Activated CD8-positive, alpha-beta memory T cell treated with anti-CD3 and anti-CD28 coated beads for 36 hours (primary cell): ENCODE measurements around the gene TMEM143. TPM values are rescaled to one million over a fixed set of nuclear protein-coding genes. Genes with fewer than 3 reads are reported as not detected.

Source experiments
- CTCF ChIA-PET: fragments of 350-600 bp; sonication (Branson Sonifier 250); formaldehyde crosslinking; loops from one replicate; lab custom pipeline; 2021; ENCODE audit warnings: antibody characterized with exemption; lab: Charles Lee
- POLR2A ChIA-PET: fragments of 350-600 bp; sonication (Branson Sonifier 250); formaldehyde crosslinking; loops from one replicate; lab custom pipeline; 2021; ENCODE audit warnings: antibody characterized with exemption; lab: Charles Lee
- total RNA-seq, 2 experiments: library from RNA; stranded (reverse); gene quantifications; one replicate each; pipeline ENCODE4 v1.2.3, GENCODE V29; 2021

The TMEM143 gene
- total RNA-seq, 2 experiments from 2014 or later: 12.7 to 14.1 TPM

- ChIA-PET POLR2A (no interaction called here), CTCF (interaction anchor here (0.6 to 3.5 kb wide), 5 partner anchors 23 to 285 kb away, joined by 3 to 15 read pairs (median 13); no protein-coding TSS in a partner anchor)
Measured at GRCh38 chr19:48290771-48291488, 72.8 kb downstream of the TMEM143 start.

- POLR2A ChIA-PET: no interaction called here
Measured at GRCh38 chr19:48290401-48290770, 73.4 kb downstream of the TMEM143 start.

GRCh38 chr19:48287748-48288147 lies 76.0 kb downstream of the TMEM143 start:
- POLR2A ChIA-PET: no interaction called here
- CTCF ChIA-PET: no interaction called here

More at GRCh38 chr19:48290401-48290770, 73.4 kb downstream of the TMEM143 start:
- CTCF ChIA-PET: interaction anchor here (0.6 to 3.5 kb wide), 6 partner anchors 22 to 294 kb away, joined by 3 to 15 read pairs (median 4); no protein-coding TSS in a partner anchor

GRCh38 chr19:48284896-48285295 lies 78.8 kb downstream of the TMEM143 start:
- CTCF ChIA-PET: interaction anchor here (0.6 kb wide), 1 partner anchor 389 kb away, joined by 3 read pairs; no protein-coding TSS in a partner anchor
- POLR2A ChIA-PET: no interaction called here

- POLR2A ChIA-PET: no interaction called here
- CTCF ChIA-PET: no interaction called here
Measured at GRCh38 chr19:48283908-48284307, 79.8 kb downstream of the TMEM143 start.

Other genes with a start within 250 kb of the TMEM143 start
- gene LIG1, start 193.6 kb downstream of the TMEM143 start, total RNA-seq: 100 to 1,000 TPM; 136 TPM
- 1 to 10 TPM; 8.7 to 9.1 TPM for gene ZSWIM9, start 193.3 kb downstream of the TMEM143 start, total RNA-seq
- gene CARD8, start 108.0 kb downstream of the TMEM143 start, total RNA-seq: 100 to 1,000 TPM; 123 to 125 TPM
- under 1 TPM; 0.21 to 0.38 TPM for gene ZNF114, start 93.9 kb downstream of the TMEM143 start, total RNA-seq
- 100 to 1,000 TPM; 227 to 244 TPM for gene EMP3, start 38.4 kb downstream of the TMEM143 start, total RNA-seq
- not detected for gene SYNGR4, start 427 bp upstream of the TMEM143 start, total RNA-seq
- gene KDELR1, start 27.6 kb upstream of the TMEM143 start, total RNA-seq: 10 to 100 TPM; 78.5 to 80.5 TPM
- gene GRIN2D, start 29.7 kb upstream of the TMEM143 start, total RNA-seq: under 1 TPM; 0.15 to 0.17 TPM
- 100 to 1,000 TPM in 1 of 2 experiments, 10 to 100 TPM in 1; 98.5 to 102 TPM for gene GRWD1, start 82.0 kb upstream of the TMEM143 start, total RNA-seq
- 1 to 10 TPM; 1.6 TPM for gene KCNJ14, start 91.6 kb upstream of the TMEM143 start, total RNA-seq
- gene CYTH2, start 105.4 kb upstream of the TMEM143 start, total RNA-seq: 10 to 100 TPM; 23.1 to 25.9 TPM
- 1 to 10 TPM; 3.0 to 3.8 TPM for gene LMTK3, start 147.9 kb upstream of the TMEM143 start, total RNA-seq
- not detected for gene SULT2B1, start 188.2 kb upstream of the TMEM143 start, total RNA-seq
- not detected for gene SPACA4, start 242.8 kb upstream of the TMEM143 start, total RNA-seq